ENCODE results near the gene TOR1A. TPM values are rescaled to one million over a fixed set of nuclear protein-coding genes. Genes with fewer than 3 reads are reported as not detected.

The TOR1A gene
- total RNA-seq, 4 donors from 2014 or later, result 26.3 to 44.7 (median 37.7) TPM

GRCh38 chr9:129853614-129854013 lies 29.7 kb upstream of the TOR1A start:
- H3K4me3 ChIP-seq (ENCODE audit: low read depth, poor library complexity, severe bottlenecking), result no peak overlapping the region
- WGBS, 2 donors, result 48 to 57% methylated on average over 3 of the region's 3 CpGs

GRCh38 chr9:129852579-129852978 lies 28.6 kb upstream of the TOR1A start:
- intact Hi-C loops (cut with DNase I; ENCODE audit: low total_unique reads), result no loop called here
- no peak for DNase-seq (ENCODE audit: low spot score in 2 of 2)
- WGBS, 2 donors, result 65 to 67% methylated on average over 5 of the region's 5 CpGs
- no peak overlapping the region for H3K4me3 ChIP-seq (ENCODE audit: low read depth, poor library complexity, severe bottlenecking)
- TF ChIP-seq, protein P1, sequence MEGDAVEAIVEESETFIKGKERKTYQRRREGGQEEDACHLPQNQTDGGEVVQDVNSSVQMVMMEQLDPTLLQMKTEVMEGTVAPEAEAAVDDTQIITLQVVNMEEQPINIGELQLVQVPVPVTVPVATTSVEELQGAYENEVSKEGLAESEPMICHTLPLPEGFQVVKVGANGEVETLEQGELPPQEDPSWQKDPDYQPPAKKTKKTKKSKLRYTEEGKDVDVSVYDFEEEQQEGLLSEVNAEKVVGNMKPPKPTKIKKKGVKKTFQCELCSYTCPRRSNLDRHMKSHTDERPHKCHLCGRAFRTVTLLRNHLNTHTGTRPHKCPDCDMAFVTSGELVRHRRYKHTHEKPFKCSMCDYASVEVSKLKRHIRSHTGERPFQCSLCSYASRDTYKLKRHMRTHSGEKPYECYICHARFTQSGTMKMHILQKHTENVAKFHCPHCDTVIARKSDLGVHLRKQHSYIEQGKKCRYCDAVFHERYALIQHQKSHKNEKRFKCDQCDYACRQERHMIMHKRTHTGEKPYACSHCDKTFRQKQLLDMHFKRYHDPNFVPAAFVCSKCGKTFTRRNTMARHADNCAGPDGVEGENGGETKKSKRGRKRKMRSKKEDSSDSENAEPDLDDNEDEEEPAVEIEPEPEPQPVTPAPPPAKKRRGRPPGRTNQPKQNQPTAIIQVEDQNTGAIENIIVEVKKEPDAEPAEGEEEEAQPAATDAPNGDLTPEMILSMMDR (IDR thresholded peaks at IDR 0.05), result no peak
- TF ChIP-seq POLR2A (IDR thresholded peaks at IDR 0.05), result no peak

More at GRCh38 chr9:129853614-129854013, 29.7 kb upstream of the TOR1A start:
- DNase-seq (ENCODE audit: low spot score in 2 of 2), result no peak
- intact Hi-C loops (cut with DNase I; ENCODE audit: low total_unique reads), result no loop called here
- TF ChIP-seq, protein P1 (IDR thresholded peaks at IDR 0.05), result no peak
- TF ChIP-seq POLR2A (IDR thresholded peaks at IDR 0.05), result no peak

GRCh38 chr9:129851821-129852220 lies 27.9 kb upstream of the TOR1A start:
- H3K4me3 ChIP-seq (ENCODE audit: low read depth, poor library complexity, severe bottlenecking), result no peak overlapping the region
- WGBS, 2 donors, result 85 to 86% methylated on average over 5 of the region's 5 CpGs
- TF ChIP-seq, protein P1 (IDR thresholded peaks at IDR 0.05), result no peak
- no peak for TF ChIP-seq POLR2A (IDR thresholded peaks at IDR 0.05)
- intact Hi-C loops (cut with DNase I; ENCODE audit: low total_unique reads), result no loop called here
- DNase-seq (ENCODE audit: low spot score in 2 of 2), result no peak

GRCh38 chr9:129850821-129851550 lies 27.1 kb upstream of the TOR1A start:
- WGBS, 2 donors, result 86% methylated on average over 6 of the region's 6 CpGs
- H3K4me3 ChIP-seq (ENCODE audit: low read depth, poor library complexity, severe bottlenecking), result no peak overlapping the region
- DNase-seq (ENCODE audit: low spot score in 2 of 2), result no peak
- TF ChIP-seq POLR2A (IDR thresholded peaks at IDR 0.05), result no peak
- TF ChIP-seq, protein P1 (IDR thresholded peaks at IDR 0.05), result no peak
- intact Hi-C loops (cut with DNase I; ENCODE audit: low total_unique reads), result no loop called here

DNA sequence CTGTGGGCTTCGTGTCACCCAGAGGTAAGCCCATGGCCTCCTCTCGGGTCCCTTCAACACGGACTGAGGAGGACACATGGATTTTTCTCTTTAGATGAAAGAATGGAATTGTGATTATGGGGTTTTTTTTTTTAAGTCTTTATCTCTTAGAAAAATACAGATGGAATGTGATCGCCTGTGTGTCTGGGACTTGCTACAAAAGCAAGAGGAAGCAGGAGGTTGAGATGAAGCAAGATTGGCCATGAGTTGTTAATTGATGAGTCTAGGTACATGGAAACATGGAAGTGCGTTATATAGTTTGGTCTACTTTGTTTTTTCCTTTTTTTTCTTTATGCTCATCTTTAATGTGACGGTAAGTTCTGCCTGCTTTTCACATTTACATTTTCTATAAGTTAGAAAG lies 26.0 kb upstream of the TOR1A start:
- 87 to 94% methylated on average over 6 of the region's 6 CpGs for WGBS, 2 donors
- intact Hi-C loops (cut with DNase I; ENCODE audit: low total_unique reads), result no loop called here
- no peak for TF ChIP-seq POLR2A (IDR thresholded peaks at IDR 0.05)
- TF ChIP-seq, protein P1 (IDR thresholded peaks at IDR 0.05), result no peak
- no peak for DNase-seq (ENCODE audit: low spot score in 2 of 2)
- no peak overlapping the region for H3K4me3 ChIP-seq (ENCODE audit: low read depth, poor library complexity, severe bottlenecking)

Measured in lower leg skin (tissue), 4 donors.